ENCODE data around the gene COTL1. TPM values are rescaled to one million over a fixed set of nuclear protein-coding genes. Genes with fewer than 3 reads are reported as not detected.
A peak's percentile ranks its signal among the peaks of the same experiment; 100 is the strongest.

Gene COTL1
- total and polyA plus RNA-seq, 2 of the 13 experiments (the other 11 are each of a cell fraction or from before 2014, with no cell fraction given): 8.7 to 16.9 TPM

- no peak for TF ChIP-seq ZBED4 (CRISPR knock-in tag; IDR thresholded peaks at IDR 0.05; ENCODE audit: borderline replicate concordance)
- no peak for TF ChIP-seq ZNF572 (CRISPR knock-in tag; IDR thresholded peaks at IDR 0.05)
- TF ChIP-seq FOXA1 (IDR thresholded peaks at IDR 0.05): no peak
- TF ChIP-seq FOXA1 (CRISPR knock-in tag; IDR thresholded peaks at IDR 0.05): 0 out of 2 replicates have a peak, but pooled peaks have one; percentile 11
- TF ChIP-seq CAMTA2 (CRISPR knock-in tag; IDR thresholded peaks at IDR 0.05; ENCODE audit: borderline replicate concordance): no peak
- no peak for TF ChIP-seq GABPB1 (CRISPR knock-in tag; IDR thresholded peaks at IDR 0.05)
- no peak for TF ChIP-seq CEBPG (CRISPR knock-in tag; IDR thresholded peaks at IDR 0.05)
- no peak for TF ChIP-seq ZNF430 (CRISPR knock-in tag; IDR thresholded peaks at IDR 0.05)
- TF ChIP-seq MIER2 (CRISPR knock-in tag; IDR thresholded peaks at IDR 0.05): no peak
- TF ChIP-seq BHLHE40 (IDR thresholded peaks at IDR 0.05; ENCODE audit: low read length): 0 out of 2 replicates have a peak, but pooled peaks have one; percentile 40
- no peak for TF ChIP-seq DNMT1 (CRISPR knock-in tag; IDR thresholded peaks at IDR 0.05)
- TF ChIP-seq ZFP82 (CRISPR knock-in tag; IDR thresholded peaks at IDR 0.05; ENCODE audit: borderline replicate concordance): no peak
- TF ChIP-seq SPEN (CRISPR knock-in tag; IDR thresholded peaks at IDR 0.05; ENCODE audit: low read depth): no peak
- no peak for TF ChIP-seq NFE2L2 (IDR thresholded peaks at IDR 0.05; ENCODE audit: low read length)
- no peak for TF ChIP-seq RNF2 (conservative IDR thresholded peaks at IDR 0.05; ENCODE audit: low read depth)
- TF ChIP-seq TCF7 (IDR thresholded peaks at IDR 0.05; ENCODE audit: low read depth): peak; percentile 77; the same call in 1 of the 2 replicates
- TF ChIP-seq ZBTB8A (CRISPR knock-in tag; IDR thresholded peaks at IDR 0.05; ENCODE audit: borderline replicate concordance, low read depth): no peak
- peak; percentile 65 for TF ChIP-seq TEAD3 (CRISPR knock-in tag; optimal IDR thresholded peaks at IDR 0.05; ENCODE audit: borderline replicate concordance)
- no peak for TF ChIP-seq NAIF1 (CRISPR knock-in tag; IDR thresholded peaks at IDR 0.05; ENCODE audit: borderline replicate concordance)
- peak; percentile 10; the same call in 1 of the 2 replicates for TF ChIP-seq SOX5 (CRISPR knock-in tag; IDR thresholded peaks at IDR 0.05; ENCODE audit: borderline replicate concordance)
- TF ChIP-seq NR2F2 (IDR thresholded peaks at IDR 0.05; ENCODE audit: borderline replicate concordance, low read depth): no peak
- TF ChIP-seq ETV6 (CRISPR knock-in tag; conservative IDR thresholded peaks at IDR 0.05): no peak
- no peak for TF ChIP-seq MBNL3 (CRISPR knock-in tag; conservative IDR thresholded peaks at IDR 0.05)
- 0 out of 2 replicates have a peak, but pooled peaks have one; percentile 31 for TF ChIP-seq NCOR1 (IDR thresholded peaks at IDR 0.05; ENCODE audit: borderline replicate concordance, low read length)
- 0 out of 2 replicates have a peak, but pooled peaks have one; percentile 14 for TF ChIP-seq RARA (CRISPR knock-in tag; IDR thresholded peaks at IDR 0.05)
- no peak for TF ChIP-seq ZUFSP (CRISPR knock-in tag; IDR thresholded peaks at IDR 0.05; ENCODE audit: borderline replicate concordance)
- 0 out of 2 replicates have a peak, but pooled peaks have one; percentile 16 for TF ChIP-seq HNF4A (CRISPR knock-in tag; IDR thresholded peaks at IDR 0.05)
These were observed 82.5 kb downstream of the COTL1 start (continued) for GRCh38 chr16:84535408-84535807.
